T-cell (primary cell): ENCODE results near the gene SRSF3. TPM values are rescaled to one million over a fixed set of nuclear protein-coding genes. Genes with fewer than 3 reads are reported as not detected.

ENCODE experiments used
- ATAC-seq, 4 experiments: fragments of 200-7000 bp in 3 of 4; fragments of 150-1000 bp in 1 of 4; cut with Tn5 transposase; replicated peaks in 1 of 4; 1 replicate in 3 of 4; 2 replicates in 1 of 4; pipeline ENCODE4 v1.10.0; 2021; ENCODE audit warnings: moderate library complexity in 3 of 4, mild to moderate bottlenecking in 2 of 4, moderate number of reproducible peaks in 1 of 4
- CTCF ChIA-PET, 2 donors: fragments of 300-600 bp; sonication (Branson Sonifier 250); formaldehyde crosslinking; loops; one replicate each; lab custom pipeline; 2022; ENCODE audit warnings: antibody characterized with exemption in 2 of 2; lab: Charles Lee
- POLR2A ChIA-PET, 2 donors: fragments of 300-600 bp; sonication (Branson Sonifier 250); formaldehyde crosslinking; loops; one replicate each; lab custom pipeline; 2022; ENCODE audit warnings: antibody characterized with exemption in 2 of 2; lab: Charles Lee
- DNase-seq, 35 experiments: peaks; one replicate each; pipeline versions ENCODE4 v3.0.0 to v3.0.0-alpha.2; 2013 to 2023
- H3K27ac ChIP-seq: one replicate; pipeline ENCODE4 v1.5.1; 2013; ENCODE audit warnings: low read length
- H3K27me3 ChIP-seq, 2 experiments: replicated peaks in 1 of 2; 1 replicate in 1 of 2; 2 replicates in 1 of 2; pipeline versions ENCODE4 v1.6.1 to v1.7.0; 2013; ENCODE audit warnings: low read length in 1 of 2, mixed read lengths in 1 of 2; ENCODE audit not compliant: control insufficient read depth in 2 of 2, insufficient read depth in 2 of 2; ENCODE audit errors: extremely low read depth in 1 of 2
- H3K36me3 ChIP-seq, 2 donors: 1 replicate in 1 of 2; 2 replicates in 1 of 2; pipeline versions ENCODE4 v1.6.1 to v1.7.0; 2013; ENCODE audit warnings: low read length in 1 of 2; ENCODE audit not compliant: control insufficient read depth in 2 of 2, insufficient read depth in 1 of 2; ENCODE audit errors: extremely low read depth in 1 of 2
- H3K4me1 ChIP-seq, 2 experiments: 1 replicate in 1 of 2; 2 replicates in 1 of 2; pipeline versions ENCODE4 v1.6.1 to v1.7.0; 2013; ENCODE audit warnings: low read length in 2 of 2, mixed read lengths in 1 of 2; ENCODE audit not compliant: insufficient read depth in 2 of 2, control insufficient read depth in 1 of 2; ENCODE audit errors: extremely low read depth in 1 of 2
- H3K4me3 ChIP-seq, 2 donors: 1 replicate in 1 of 2; 2 replicates in 1 of 2; pipeline versions ENCODE4 v1.5.1 to v1.7.0; 2013; ENCODE audit warnings: mild to moderate bottlenecking in 2 of 2, low read length in 1 of 2, moderate library complexity in 1 of 2; ENCODE audit not compliant: control insufficient read depth in 1 of 2; ENCODE audit errors: extremely low read depth in 1 of 2
- H3K9me3 ChIP-seq: 2 replicates; pipeline ENCODE4 v1.7.0; 2013
- H3K27ac Mint-ChIP-seq, 2 donors: one replicate each; pipeline ENCODE4 v1.8.0; 2020 to 2021; ENCODE audit warnings: mild to moderate bottlenecking in 2 of 2, mixed read lengths in 2 of 2
- H3K27me3 Mint-ChIP-seq, 2 donors: one replicate each; pipeline ENCODE4 v1.8.0; 2021 to 2022; ENCODE audit warnings: mixed read lengths in 2 of 2
- H3K36me3 Mint-ChIP-seq: one replicate; pipeline ENCODE4 v1.8.0; 2021; ENCODE audit warnings: mixed read lengths
- H3K4me1 Mint-ChIP-seq, 3 donors: one replicate each; pipeline ENCODE4 v1.8.0; 2020 to 2022; ENCODE audit warnings: mixed read lengths in 3 of 3, mild to moderate bottlenecking in 1 of 3
- H3K4me3 Mint-ChIP-seq, 3 donors: one replicate each; pipeline ENCODE4 v1.8.0; 2020 to 2022; ENCODE audit warnings: mild to moderate bottlenecking in 3 of 3, mixed read lengths in 3 of 3, moderate library complexity in 3 of 3
- H3K9me3 Mint-ChIP-seq, 3 donors: one replicate each; pipeline ENCODE4 v1.8.0; 2020 to 2022; ENCODE audit warnings: mixed read lengths in 3 of 3
- WGBS: methylation state at CpG from one replicate; pipeline ENCODE4 v1.1.5; 2013; ENCODE audit warnings: missing lambda C conversion rate; ENCODE audit not compliant: insufficient coverage; 5-methylcytosine and 5-hydroxymethylcytosine counted together
- total RNA-seq, 35 experiments: library from RNA in 6 of 35; stranded (reverse) in 6 of 35; fragments of 120-200 nt in 1 of 35; gene quantifications; one replicate each; pipeline versions ENCODE4 v1.2.1 to v1.2.4 and lab custom pipeline; 2013 to 2026

Gene SRSF3
- total RNA-seq, 5 donors from 2014 or later (not counting 1 experiment from before 2014, with no cell fraction given), result 322 to 546 (median 332) TPM

DNA sequence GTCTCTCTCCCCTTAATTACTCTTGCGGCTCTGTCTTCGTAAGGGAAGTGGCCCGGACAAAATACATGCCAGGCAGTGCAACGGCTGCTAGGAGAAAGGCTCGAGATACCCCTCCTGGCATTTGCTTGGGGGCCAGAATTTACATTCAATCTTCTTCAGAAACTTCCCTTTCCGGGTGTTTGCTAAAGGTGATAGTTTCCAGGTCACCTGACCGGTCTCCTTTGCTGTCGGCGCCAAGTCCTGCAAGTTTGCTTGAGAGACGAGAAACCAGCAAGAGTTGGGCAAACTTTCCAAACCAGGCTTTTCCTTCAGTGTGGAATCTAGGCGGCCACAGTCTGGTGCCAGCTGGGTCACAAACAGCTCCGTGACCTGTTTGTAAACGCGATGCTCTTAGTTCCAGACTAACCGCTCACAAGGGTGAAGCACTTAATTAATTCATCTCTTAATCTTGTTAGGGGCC, 563 bp upstream of the SRSF3 start:
- DNase-seq (peak in 20 of 35 experiments; percentile 6 to 74 (median 24)), ATAC-seq (peak; percentile 19 to 36 (median 32))
- WGBS, result 0% methylated on average over 10 of the region's 15 CpGs
- H3K36me3 ChIP-seq, result peaks cover 7 to 26% of the 10 kb centered on the region in 2 donors
- Mint-ChIP-seq H3K4me3 (peak overlapping the region; percentile 90 to 96 (median 96)), H3K36me3 (peaks cover 33% of the 10 kb centered on the region), H3K9me3 (no peaks in the 10 kb centered on the region), H3K27me3 (no peaks in the 10 kb centered on the region), H3K4me1 (peaks cover 29 to 45% (median 41%) of the 10 kb centered on the region in 3 donors), H3K27ac (peak overlapping the region; percentile 98)
- POLR2A ChIA-PET, result interaction anchor here (0.5 to 0.9 kb wide), 7 partner anchors 10 to 1334 kb away, joined by 3 to 5 read pairs (median 4); no protein-coding TSS in a partner anchor
- H3K4me1 ChIP-seq, result peaks cover 24 to 44% of the 10 kb centered on the region in 2 experiments
- no peaks in the 10 kb centered on the region for H3K9me3 ChIP-seq
- CTCF ChIA-PET, result interaction anchor here (0.6 to 1.4 kb wide), 6 partner anchors 14 to 380 kb away, joined by 3 to 7 read pairs (median 4); no protein-coding TSS in a partner anchor
- no peaks in the 10 kb centered on the region for H3K27me3 ChIP-seq
- H3K4me3 ChIP-seq, result peak overlapping the region; percentile 53 to 93
- peak overlapping the region; percentile 98 for H3K27ac ChIP-seq

DNA sequence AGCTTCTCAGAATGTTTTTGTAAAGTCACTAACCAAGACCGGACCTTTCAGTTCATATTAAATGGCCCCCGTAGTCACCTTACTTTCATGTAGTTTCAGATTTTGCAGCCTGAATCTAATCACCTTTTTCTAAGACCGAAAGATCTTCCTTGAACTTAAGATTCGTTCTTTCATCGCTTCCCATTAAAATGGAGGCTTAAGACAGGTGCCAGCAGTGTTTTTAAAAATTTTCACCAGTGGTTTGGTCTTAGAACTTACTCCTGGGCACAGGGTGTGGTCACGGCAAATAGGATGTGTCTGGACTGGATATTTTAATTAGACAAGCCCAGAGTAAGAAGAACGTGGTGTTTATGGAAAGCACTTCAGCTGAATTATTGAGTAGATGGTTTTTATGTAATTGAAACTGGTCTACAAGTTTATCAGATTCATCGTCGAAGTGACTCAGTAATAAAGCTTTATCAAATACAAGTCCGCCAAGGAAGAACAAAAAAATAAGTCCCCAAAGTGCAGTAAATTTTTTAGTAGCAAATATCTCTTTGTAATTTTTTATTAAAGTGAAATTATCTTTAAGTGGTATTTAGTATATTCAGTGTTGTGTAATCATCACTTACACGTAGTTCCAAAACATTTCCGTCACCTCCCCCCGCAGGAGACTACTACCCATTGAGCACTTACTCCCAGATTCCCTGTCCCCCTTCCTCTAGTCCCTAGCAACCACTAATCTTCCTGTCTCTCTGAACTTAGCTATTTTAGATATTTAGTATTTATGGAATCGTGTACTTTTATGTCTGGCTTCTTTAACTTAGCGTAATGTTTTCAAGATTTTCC, 868 bp downstream of the SRSF3 start:
- no peaks in the 10 kb centered on the region for H3K9me3 Mint-ChIP-seq
- H3K36me3 ChIP-seq, result peaks cover 12 to 41% of the 10 kb centered on the region in 2 donors
- POLR2A ChIA-PET, result interaction anchor here (0.5 to 2.4 kb wide), 15 partner anchors 11 to 1335 kb away, joined by 3 to 10 read pairs (median 3); partner anchors contain the start of gene ZNF76 (in 1 of the 2)
- 0% methylated on average over 5 of the region's 15 CpGs for WGBS
- H3K4me3 ChIP-seq, result peak overlapping the region; percentile 93 to 99
- H3K27me3 ChIP-seq, result no peaks in the 10 kb centered on the region
- peak overlapping the region; percentile 90 to 96 (median 96) for H3K4me3 Mint-ChIP-seq
- ATAC-seq (no peak), DNase-seq (peak in 2 of 35 experiments; percentile 30 to 59)
- H3K27ac Mint-ChIP-seq, result peak overlapping the region; percentile 98
- H3K4me1 Mint-ChIP-seq, result peaks cover 43 to 59% (median 55%) of the 10 kb centered on the region in 3 donors
- H3K36me3 Mint-ChIP-seq, result peaks cover 46% of the 10 kb centered on the region
- peaks cover 38 to 56% of the 10 kb centered on the region in 2 experiments for H3K4me1 ChIP-seq
- peak overlapping the region; percentile 98 for H3K27ac ChIP-seq
- CTCF ChIA-PET, result interaction anchor here in 1 of 2 donors (1.0 kb wide), 2 partner anchors 20 to 172 kb away, joined by 4 to 6 read pairs; no protein-coding TSS in a partner anchor
- H3K27me3 Mint-ChIP-seq, result no peaks in the 10 kb centered on the region
- H3K9me3 ChIP-seq, result no peaks in the 10 kb centered on the region

DNA sequence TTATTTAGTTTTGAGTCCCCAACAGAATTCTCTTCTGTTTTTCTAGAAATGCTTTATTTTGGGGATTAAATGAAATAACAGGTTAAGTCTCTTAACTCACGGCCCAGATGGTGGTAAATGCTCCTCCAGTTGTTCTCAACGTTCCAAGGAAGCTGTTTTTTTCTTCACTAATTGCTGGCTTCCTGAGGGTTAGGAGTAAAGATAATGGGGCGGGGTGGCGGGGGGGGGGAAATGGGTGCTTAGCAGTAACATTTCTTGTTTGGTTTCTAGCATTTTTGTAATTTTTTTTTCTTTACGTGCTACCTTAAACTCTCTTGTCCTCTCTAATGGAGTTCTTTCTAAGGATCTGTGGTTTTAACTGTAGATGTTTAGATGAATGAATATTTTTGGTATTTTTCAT, 2.2 kb downstream of the SRSF3 start:
- Mint-ChIP-seq H3K4me1 (peaks cover 56 to 69% (median 64%) of the 10 kb centered on the region in 3 donors), H3K27me3 (no peaks in the 10 kb centered on the region), H3K4me3 (peak overlapping the region; percentile 90 to 96 (median 96)), H3K36me3 (peaks cover 54% of the 10 kb centered on the region), H3K9me3 (no peaks in the 10 kb centered on the region), H3K27ac (peak overlapping the region; percentile 98)
- ATAC-seq (no peak), DNase-seq (peak in 1 of 35 experiments; percentile 45)
- no peaks in the 10 kb centered on the region for H3K27me3 ChIP-seq
- no peaks in the 10 kb centered on the region for H3K9me3 ChIP-seq
- peak overlapping the region; percentile 93 to 99 for H3K4me3 ChIP-seq
- peaks cover 15 to 54% of the 10 kb centered on the region in 2 donors for H3K36me3 ChIP-seq
- no CpG with 5 or more reads among the region's 5 CpGs for WGBS
- ChIA-PET POLR2A (interaction anchor here (0.6 to 2.4 kb wide), 10 partner anchors 9 to 1274 kb away, joined by 3 to 10 read pairs (median 6); no protein-coding TSS in a partner anchor), CTCF (interaction anchor here in 1 of 2 donors (0.5 kb wide), 1 partner anchor 57 kb away, joined by 3 read pairs; no protein-coding TSS in a partner anchor)
- H3K4me1 ChIP-seq, result peaks cover 51 to 64% of the 10 kb centered on the region in 2 experiments
- H3K27ac ChIP-seq, result peak overlapping the region; percentile 98

DNA sequence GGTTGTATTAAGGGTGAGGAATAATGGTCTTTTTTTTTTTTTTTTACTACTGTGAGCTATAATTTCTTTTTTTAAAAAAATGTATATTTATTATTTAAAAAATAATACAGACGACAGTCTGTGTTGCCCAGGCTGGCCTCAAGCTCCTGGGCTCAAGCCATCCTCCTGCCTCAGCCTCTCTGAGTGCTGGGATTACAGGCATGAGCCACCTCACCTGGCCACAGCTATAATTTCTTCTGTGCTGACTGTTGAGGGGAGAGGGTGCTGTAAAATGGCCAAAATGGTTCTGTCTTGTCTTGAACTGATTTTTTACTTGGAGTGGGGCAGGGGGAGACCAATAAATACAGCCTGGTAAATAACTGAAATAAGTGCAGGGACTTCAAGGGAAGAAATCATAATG, 3.6 kb downstream of the SRSF3 start:
- Mint-ChIP-seq H3K36me3 (peaks cover 66% of the 10 kb centered on the region), H3K9me3 (no peaks in the 10 kb centered on the region), H3K4me3 (peak overlapping the region; percentile 90 to 96 (median 96)), H3K27ac (peak overlapping the region; percentile 86 to 91), H3K4me1 (peaks cover 62 to 72% (median 69%) of the 10 kb centered on the region in 3 donors), H3K27me3 (no peaks in the 10 kb centered on the region)
- ATAC-seq (no peak), DNase-seq (peak in 1 of 35 experiments; percentile 19)
- ChIA-PET CTCF (interaction anchor here (0.6 to 1.4 kb wide), 10 partner anchors 9 to 152 kb away, joined by 3 to 7 read pairs (median 4); partner anchors contain the start of gene STK38 (in 1 of the 2)), POLR2A (interaction anchor here (0.5 to 2.5 kb wide), 25 partner anchors 8 to 504 kb away, joined by 3 to 63 read pairs (median 5); no protein-coding TSS in a partner anchor)
- Histone ChIP-seq H3K27ac (peak overlapping the region; percentile 98), H3K36me3 (peaks cover 15 to 67% of the 10 kb centered on the region in 2 donors), H3K9me3 (no peaks in the 10 kb centered on the region), H3K4me3 (peak overlapping the region; percentile 93 to 99), H3K4me1 (peaks cover 57 to 61% of the 10 kb centered on the region in 2 experiments), H3K27me3 (no peaks in the 10 kb centered on the region)
- no CpG with 5 or more reads among the region's 1 CpG for WGBS

DNA sequence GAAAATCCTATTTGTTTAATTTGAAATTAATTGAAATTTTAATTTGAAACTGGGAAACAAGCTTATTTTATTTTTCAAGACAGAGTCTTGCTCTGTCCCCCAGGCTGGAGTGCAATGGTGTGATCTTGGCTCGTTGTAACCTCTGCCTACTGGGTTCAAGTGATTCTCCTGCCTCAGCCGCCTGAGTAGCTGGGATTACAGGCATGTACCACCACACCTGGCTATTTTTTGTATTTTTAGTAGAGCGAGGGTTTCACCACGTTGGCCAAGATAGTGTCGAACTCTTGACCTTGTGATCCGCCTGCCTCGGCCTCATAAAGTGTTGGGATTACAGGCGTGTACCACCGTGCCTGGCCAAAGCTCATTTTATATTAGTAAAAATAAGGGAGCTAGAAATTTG, 4.2 kb downstream of the SRSF3 start:
- Histone ChIP-seq H3K9me3 (no peaks in the 10 kb centered on the region), H3K4me3 (peak overlapping the region; percentile 11 to 93), H3K27ac (peak overlapping the region; percentile 98), H3K27me3 (no peaks in the 10 kb centered on the region), H3K4me1 (peaks cover 52 to 66% of the 10 kb centered on the region in 2 experiments), H3K36me3 (peaks cover 15 to 72% of the 10 kb centered on the region in 2 donors)
- H3K4me3 Mint-ChIP-seq, result peak overlapping the region; percentile 90 to 96 (median 96)
- POLR2A ChIA-PET, result interaction anchor here (0.6 to 2.5 kb wide), 18 partner anchors 7 to 161 kb away, joined by 3 to 63 read pairs (median 5); no protein-coding TSS in a partner anchor
- ATAC-seq (no peak), DNase-seq (no peak)
- H3K27ac Mint-ChIP-seq, result peak overlapping the region; percentile 86 to 91
- H3K9me3 Mint-ChIP-seq, result no peaks in the 10 kb centered on the region
- WGBS, result 24% methylated on average over 5 of the region's 9 CpGs
- H3K4me1 Mint-ChIP-seq, result peaks cover 67 to 73% (median 72%) of the 10 kb centered on the region in 3 donors
- CTCF ChIA-PET, result interaction anchor here in 1 of 2 donors (0.8 to 1.4 kb wide), 4 partner anchors 8 to 94 kb away, joined by 3 to 7 read pairs (median 4); no protein-coding TSS in a partner anchor
- H3K36me3 Mint-ChIP-seq, result peaks cover 72% of the 10 kb centered on the region
- H3K27me3 Mint-ChIP-seq, result no peaks in the 10 kb centered on the region
